GM12874 (cell line): ENCODE results near the gene GRXCR2.

Experiments used
- TF ChIP-seq, protein P1 (sequence below): IDR thresholded peaks from 2 replicates; pipeline ENCODE4 v1.5.1; 2011; ENCODE audit warnings: low read depth, mild to moderate bottlenecking, control low read depth, low read length, moderate library complexity; ENCODE audit not compliant: insufficient read depth

GRXCR2 gene

DNA sequence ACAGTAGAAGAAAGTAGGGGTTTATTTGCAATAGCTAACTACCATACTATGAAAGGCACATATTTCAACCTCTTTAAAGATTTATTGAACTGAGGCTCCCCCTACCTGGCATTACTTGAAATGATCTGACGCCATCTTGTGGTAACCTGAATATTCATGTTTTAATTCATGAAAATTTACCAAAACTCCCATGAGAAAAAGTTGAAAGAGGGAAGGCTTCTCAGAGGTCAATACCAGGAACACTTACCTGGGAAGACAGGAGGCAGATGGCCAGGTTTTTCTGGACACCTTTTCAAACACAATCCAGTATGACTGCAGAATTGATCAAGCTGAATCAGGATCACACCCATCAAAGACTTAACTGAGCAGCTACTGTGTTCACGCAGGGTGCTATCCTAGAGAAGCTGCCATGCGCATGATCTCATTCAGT, 47.0 kb downstream of the GRXCR2 start:
- TF ChIP-seq, protein P1, sequence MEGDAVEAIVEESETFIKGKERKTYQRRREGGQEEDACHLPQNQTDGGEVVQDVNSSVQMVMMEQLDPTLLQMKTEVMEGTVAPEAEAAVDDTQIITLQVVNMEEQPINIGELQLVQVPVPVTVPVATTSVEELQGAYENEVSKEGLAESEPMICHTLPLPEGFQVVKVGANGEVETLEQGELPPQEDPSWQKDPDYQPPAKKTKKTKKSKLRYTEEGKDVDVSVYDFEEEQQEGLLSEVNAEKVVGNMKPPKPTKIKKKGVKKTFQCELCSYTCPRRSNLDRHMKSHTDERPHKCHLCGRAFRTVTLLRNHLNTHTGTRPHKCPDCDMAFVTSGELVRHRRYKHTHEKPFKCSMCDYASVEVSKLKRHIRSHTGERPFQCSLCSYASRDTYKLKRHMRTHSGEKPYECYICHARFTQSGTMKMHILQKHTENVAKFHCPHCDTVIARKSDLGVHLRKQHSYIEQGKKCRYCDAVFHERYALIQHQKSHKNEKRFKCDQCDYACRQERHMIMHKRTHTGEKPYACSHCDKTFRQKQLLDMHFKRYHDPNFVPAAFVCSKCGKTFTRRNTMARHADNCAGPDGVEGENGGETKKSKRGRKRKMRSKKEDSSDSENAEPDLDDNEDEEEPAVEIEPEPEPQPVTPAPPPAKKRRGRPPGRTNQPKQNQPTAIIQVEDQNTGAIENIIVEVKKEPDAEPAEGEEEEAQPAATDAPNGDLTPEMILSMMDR, result peak; percentile 47; the same call in 1 of the 2 replicates

DNA sequence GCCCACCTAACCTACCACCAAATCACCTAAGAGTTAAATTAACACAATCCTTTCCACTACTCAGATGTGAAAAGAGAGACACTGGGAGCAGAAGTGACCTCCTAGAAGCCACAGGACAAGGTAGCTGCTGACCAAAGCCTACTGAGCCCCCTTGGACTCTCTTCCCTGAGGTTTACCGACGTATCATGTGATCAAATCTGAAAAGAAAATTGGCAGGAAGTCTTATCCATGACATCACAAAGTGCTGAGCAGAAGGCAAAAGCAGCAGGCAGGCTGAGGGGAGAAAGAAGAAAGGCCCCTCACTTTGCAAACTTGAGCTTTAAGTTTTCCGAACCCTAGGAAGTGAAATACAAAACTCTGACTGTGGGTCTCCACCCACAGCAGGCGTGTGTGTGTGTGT, 48.8 kb downstream of the GRXCR2 start:
- TF ChIP-seq, protein P1, result no peak

DNA sequence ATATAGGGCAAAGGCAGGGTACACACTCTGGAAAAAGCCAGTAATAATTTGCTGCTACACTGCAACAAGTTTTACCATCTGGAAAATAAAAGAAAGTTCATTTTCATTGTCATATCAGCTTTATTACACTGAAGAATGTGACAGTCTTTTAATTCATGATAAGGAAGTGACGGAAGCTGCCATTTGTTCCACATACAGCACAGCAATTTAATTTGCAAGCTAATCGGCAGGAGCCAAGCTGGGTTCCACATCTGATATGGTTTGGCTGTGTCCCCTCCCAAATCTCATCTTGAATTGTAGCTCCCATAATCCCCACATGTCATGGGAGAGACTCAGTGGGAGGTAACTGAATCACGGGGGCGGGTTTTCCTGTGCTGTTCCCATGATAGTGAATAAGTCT, 54.2 kb downstream of the GRXCR2 start:
- TF ChIP-seq, protein P1, result no peak

GRCh38 chr5:145812877-145813276, 59.9 kb downstream of the GRXCR2 start:
- TF ChIP-seq, protein P1, result no peak

DNA sequence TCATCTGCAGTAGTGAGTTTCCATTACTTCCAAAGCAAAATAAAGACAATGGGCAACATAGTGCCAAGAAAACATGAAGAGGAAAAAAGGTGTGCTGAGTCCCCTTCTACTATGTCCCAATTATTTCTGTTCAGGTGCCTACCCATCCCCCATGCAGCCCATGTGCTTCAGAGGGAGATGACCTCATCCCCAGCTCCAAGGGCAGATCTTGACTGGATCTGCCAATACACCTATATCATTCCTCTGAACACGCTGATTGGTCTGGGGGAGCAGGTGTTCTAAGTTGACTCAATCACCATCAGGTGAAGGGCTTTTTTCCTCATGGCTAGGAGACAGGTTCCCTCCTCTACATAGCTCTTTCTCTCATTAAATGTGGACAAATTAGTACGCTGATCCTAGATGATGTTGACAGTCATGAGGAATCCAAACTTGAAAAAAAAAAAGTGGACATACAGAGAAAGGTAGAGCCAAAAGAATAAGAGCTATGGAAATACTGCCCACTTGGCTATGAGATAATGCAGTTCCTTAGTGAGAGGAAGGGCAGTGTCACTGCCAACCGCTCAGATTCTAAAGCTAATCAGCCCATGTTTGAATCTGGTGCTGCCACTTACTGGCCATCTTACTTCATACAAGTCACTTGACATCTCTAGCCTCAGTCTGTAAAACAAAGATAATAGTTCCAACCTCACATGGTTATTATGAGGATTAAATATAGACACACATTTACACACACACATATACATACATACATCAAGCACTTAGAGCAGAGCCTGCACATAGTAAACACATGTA, 60.8 kb downstream of the GRXCR2 start:
- TF ChIP-seq, protein P1, result no peak
